H1 (cell line): Measurements from ENCODE around the gene PDE4D. TPM values are rescaled to one million over a fixed set of nuclear protein-coding genes. Genes with fewer than 3 reads are reported as not detected.

Experiments
- CTCF ChIA-PET: fragments of 300-600 bp; sonication (Branson Sonifier 250); formaldehyde crosslinking; loops from one replicate; lab custom pipeline; 2021; ENCODE audit not compliant: partially characterized antibody; lab: Charles Lee
- POLR2A ChIA-PET: fragments of 300-600 bp; sonication (Branson Sonifier 250); formaldehyde crosslinking; loops from one replicate; lab custom pipeline; 2021; ENCODE audit warnings: inconsistent platforms; ENCODE audit not compliant: partially characterized antibody; lab: Charles Lee
- DNase-seq, 2 experiments: peaks; one replicate each; pipeline versions ENCODE4 v3.0.0 to v3.0.0-alpha.2; 2010 to 2022; ENCODE audit warnings: low spot score in 2 of 2, low read depth in 1 of 2, mixed read lengths in 1 of 2
- FAIRE-seq: peaks from 2 replicates; lab custom pipeline; 2011; peaks lifted over from hg19 to GRCh38; lab: Jason Lieb, UNC
- H2AFZ ChIP-seq: 2 replicates; pipeline ENCODE4 v1.8.1; 2012; ENCODE audit warnings: low read length, inconsistent platforms
- H2AK5ac ChIP-seq: 2 replicates; pipeline ENCODE4 v1.6.1; 2013; ENCODE audit warnings: low read depth, low read length
- H2BK120ac ChIP-seq: replicated peaks from 2 replicates; pipeline ENCODE3; 2013; ENCODE audit warnings: low read depth, low read length, inconsistent platforms
- H2BK12ac ChIP-seq: 2 replicates; pipeline ENCODE4 v1.6.1; 2013; ENCODE audit warnings: low read depth, low read length
- H2BK15ac ChIP-seq: 2 replicates; pipeline ENCODE4 v1.6.1; 2013; ENCODE audit warnings: low read length
- H2BK20ac ChIP-seq: 2 replicates; pipeline ENCODE4 v1.6.1; 2013; ENCODE audit warnings: low read length
- H2BK5ac ChIP-seq: 2 replicates; pipeline ENCODE4 v1.6.1; 2013; ENCODE audit warnings: low read depth, low read length
- H3K14ac ChIP-seq: 2 replicates; pipeline ENCODE4 v1.6.1; 2013; ENCODE audit warnings: inconsistent platforms; ENCODE audit not compliant: insufficient read length
- H3K18ac ChIP-seq: 2 replicates; pipeline ENCODE4 v1.6.1; 2013; ENCODE audit warnings: low read length; ENCODE audit errors: extremely low read depth
- H3K23ac ChIP-seq: 2 replicates; pipeline ENCODE4 v1.6.1; 2013; ENCODE audit warnings: inconsistent platforms; ENCODE audit not compliant: insufficient read length
- H3K23me2 ChIP-seq: 2 replicates; pipeline ENCODE4 v1.6.1; 2013; ENCODE audit warnings: low read depth, low read length
- H3K27ac ChIP-seq: 2 replicates; pipeline ENCODE4 v1.6.1; 2011; ENCODE audit warnings: low read depth, low read length, inconsistent platforms
- H3K27me3 ChIP-seq, 4 experiments: replicated peaks in 1 of 4; 1 replicate in 1 of 4; 2 replicates in 3 of 4; pipeline versions ENCODE4 v1.6.1 to v1.8.1; 2011 to 2013; ENCODE audit warnings: low read length in 3 of 4, mild to moderate bottlenecking in 3 of 4, inconsistent platforms in 2 of 4, mixed read lengths in 2 of 4, moderate library complexity in 1 of 4; ENCODE audit not compliant: control insufficient read depth in 3 of 4, insufficient read depth in 3 of 4; ENCODE audit errors: extremely low read depth in 1 of 4
- H3K36me3 ChIP-seq, 4 experiments: 2 replicates each; pipeline versions ENCODE4 v1.6.1 to v1.8.1; 2011 to 2013; ENCODE audit warnings: mild to moderate bottlenecking in 4 of 4, low read length in 3 of 4, moderate library complexity in 2 of 4, control low read depth in 1 of 4, inconsistent platforms in 1 of 4; ENCODE audit not compliant: insufficient read depth in 4 of 4, control insufficient read depth in 2 of 4
- H3K4ac ChIP-seq: replicated peaks from 2 replicates; pipeline ENCODE3; 2013; ENCODE audit warnings: low read length, low read depth, mixed read lengths, inconsistent platforms; ENCODE audit not compliant: insufficient read length
- H3K4me1 ChIP-seq, 4 experiments: replicated peaks in 1 of 4; 1 replicate in 1 of 4; 2 replicates in 3 of 4; pipeline versions ENCODE4 v1.6.1 to v1.8.1; 2011 to 2013; ENCODE audit warnings: low read length in 3 of 4, inconsistent platforms in 2 of 4, mixed read lengths in 1 of 4; ENCODE audit not compliant: insufficient read depth in 4 of 4, control insufficient read depth in 3 of 4
- H3K4me2 ChIP-seq, 2 experiments: 2 replicates each; pipeline versions ENCODE4 v1.6.1 to v1.8.1; 2011 to 2013; ENCODE audit warnings: low read depth in 2 of 2, low read length in 2 of 2, control low read depth in 1 of 2, inconsistent platforms in 1 of 2, mild to moderate bottlenecking in 1 of 2; ENCODE audit not compliant: insufficient read depth in 1 of 2
- H3K4me3 ChIP-seq, 4 experiments: fragments of 200-600, 300-600 bp in 1 of 4; sonication (generic), shearing (Covaris generic), sonication (Bioruptor Twin) in 1 of 4; 2 replicates each; pipeline versions ENCODE4 v1.5.1 to v1.8.1; 2011 to 2016; ENCODE audit warnings: low read length in 4 of 4, low read depth in 3 of 4, control low read depth in 2 of 4, inconsistent platforms in 2 of 4, mild to moderate bottlenecking in 2 of 4, mixed read lengths in 1 of 4, moderate library complexity in 1 of 4; ENCODE audit not compliant: insufficient read depth in 2 of 4; ENCODE audit errors: extremely low read depth in 1 of 4
- H3K56ac ChIP-seq: replicated peaks from 2 replicates; pipeline ENCODE3; 2013; ENCODE audit warnings: low read depth, mild to moderate bottlenecking, mixed read lengths, low read length, inconsistent platforms; ENCODE audit not compliant: insufficient read length
- H3K79me1 ChIP-seq: 2 replicates; pipeline ENCODE4 v1.6.1; 2013; ENCODE audit warnings: low read depth, low read length, control low read depth
- H3K79me2 ChIP-seq, 2 experiments: 2 replicates each; pipeline versions ENCODE4 v1.6.1 to v1.8.1; 2012 to 2013; ENCODE audit warnings: low read length in 2 of 2, mild to moderate bottlenecking in 2 of 2, inconsistent platforms in 1 of 2; ENCODE audit not compliant: insufficient read depth in 2 of 2, control insufficient read depth in 1 of 2
- H3K9ac ChIP-seq, 4 experiments: replicated peaks in 1 of 4; 1 replicate in 1 of 4; 2 replicates in 3 of 4; pipeline versions ENCODE4 v1.6.1 to v1.8.1; 2011 to 2013; ENCODE audit warnings: low read depth in 3 of 4, low read length in 3 of 4, control low read depth in 2 of 4, mild to moderate bottlenecking in 2 of 4, moderate library complexity in 2 of 4, inconsistent platforms in 1 of 4; ENCODE audit errors: extremely low read depth in 1 of 4
- H3K9me3 ChIP-seq, 2 experiments: 2 replicates each; pipeline versions ENCODE4 v1.6.1 to v1.8.1; 2012 to 2013; ENCODE audit warnings: mild to moderate bottlenecking in 2 of 2, moderate library complexity in 2 of 2, control low read depth in 1 of 2, inconsistent platforms in 1 of 2, low read depth in 1 of 2, low read length in 1 of 2, mixed read lengths in 1 of 2; ENCODE audit not compliant: insufficient read depth in 2 of 2
- H4K20me1 ChIP-seq, 2 experiments: replicated peaks in 1 of 2; 2 replicates each; pipeline versions ENCODE3 to v1.8.1; 2011 to 2013; ENCODE audit warnings: inconsistent platforms in 2 of 2, low read length in 2 of 2, mild to moderate bottlenecking in 1 of 2; ENCODE audit not compliant: insufficient read depth in 2 of 2, control insufficient read depth in 1 of 2
- H4K5ac ChIP-seq: 2 replicates; pipeline ENCODE4 v1.6.1; 2013; ENCODE audit warnings: low read length, low read depth, mixed read lengths, inconsistent platforms; ENCODE audit not compliant: insufficient read length
- H4K8ac ChIP-seq: 2 replicates; pipeline ENCODE4 v1.8.0; 2013; ENCODE audit warnings: mild to moderate bottlenecking, moderate library complexity, low read length, inconsistent platforms; ENCODE audit not compliant: insufficient read depth; ENCODE audit errors: extremely low read depth
- H4K91ac ChIP-seq: replicated peaks from 2 replicates; pipeline ENCODE3; 2013; ENCODE audit warnings: low read length, mixed read lengths, inconsistent platforms; ENCODE audit not compliant: insufficient read length
- ASH2L ChIP-seq: fragments of 200-600, 300-600 bp; sonication (generic); IDR thresholded peaks from one replicate; pipeline ENCODE4 v1.7.1; 2017; ENCODE audit warnings: low read length
- CBX5 ChIP-seq: fragments of 300-800, 300-1000 bp; sonication (generic); IDR thresholded peaks from 2 replicates; pipeline ENCODE4 v1.7.1; 2016; ENCODE audit warnings: antibody characterized with exemption, low read length, low read depth
- WGBS, 2 experiments: shearing (Covaris generic) in 1 of 2; methylation state at CpG; one replicate each; pipeline versions ENCODE4 v1.1.6 to v1.1.7; 2013 to 2015; ENCODE audit warnings: low lambda C conversion rate in 2 of 2, mixed read lengths in 2 of 2, inconsistent platforms in 1 of 2, low coverage in 1 of 2, missing lambda C conversion rate in 1 of 2; ENCODE audit not compliant: insufficient replicate concordance in 2 of 2, insufficient coverage in 1 of 2, insufficient read length in 1 of 2; ENCODE audit errors: extremely low coverage in 1 of 2, missing lambda C conversion rate in 1 of 2; 5-methylcytosine and 5-hydroxymethylcytosine counted together
- polyA plus RNA-seq, 7 experiments: library from polyadenylated mRNA; depleted of rRNA in 3 of 7; stranded (reverse) in 5 of 7; unstranded in 2 of 7; fragments of >200 nt in 5 of 7; fragments of 200-250 nt in 2 of 7; gene quantifications; 1 replicate in 5 of 7; 2 replicates in 1 of 7; 4 replicates in 1 of 7; pipeline versions ENCODE4 v1.2.1 to v1.2.3, GENCODE V29; 2011 to 2013; ENCODE audit warnings: missing spikeins in 2 of 7, mixed read lengths in 2 of 7
- total RNA-seq: library from RNA; stranded (reverse); fragmentation: NEBNext Ultra II Directional; extraction: Animal tissue kit (Norgen Biotek cat#: 25700); gene quantifications from 2 replicates; pipeline ENCODE4 v1.2.1, GENCODE V29; 2021
- TF ChIP-seq, protein P1 (sequence below): IDR thresholded peaks from 2 replicates; pipeline ENCODE4 v1.6.1; 2012; ENCODE audit warnings: low read length, inconsistent platforms

The PDE4D gene
- total and polyA plus RNA-seq, 2 of the 8 experiments (the other 6 are each of a cell fraction or from before 2014, with no cell fraction given): 2.3 to 3.7 TPM

DNA sequence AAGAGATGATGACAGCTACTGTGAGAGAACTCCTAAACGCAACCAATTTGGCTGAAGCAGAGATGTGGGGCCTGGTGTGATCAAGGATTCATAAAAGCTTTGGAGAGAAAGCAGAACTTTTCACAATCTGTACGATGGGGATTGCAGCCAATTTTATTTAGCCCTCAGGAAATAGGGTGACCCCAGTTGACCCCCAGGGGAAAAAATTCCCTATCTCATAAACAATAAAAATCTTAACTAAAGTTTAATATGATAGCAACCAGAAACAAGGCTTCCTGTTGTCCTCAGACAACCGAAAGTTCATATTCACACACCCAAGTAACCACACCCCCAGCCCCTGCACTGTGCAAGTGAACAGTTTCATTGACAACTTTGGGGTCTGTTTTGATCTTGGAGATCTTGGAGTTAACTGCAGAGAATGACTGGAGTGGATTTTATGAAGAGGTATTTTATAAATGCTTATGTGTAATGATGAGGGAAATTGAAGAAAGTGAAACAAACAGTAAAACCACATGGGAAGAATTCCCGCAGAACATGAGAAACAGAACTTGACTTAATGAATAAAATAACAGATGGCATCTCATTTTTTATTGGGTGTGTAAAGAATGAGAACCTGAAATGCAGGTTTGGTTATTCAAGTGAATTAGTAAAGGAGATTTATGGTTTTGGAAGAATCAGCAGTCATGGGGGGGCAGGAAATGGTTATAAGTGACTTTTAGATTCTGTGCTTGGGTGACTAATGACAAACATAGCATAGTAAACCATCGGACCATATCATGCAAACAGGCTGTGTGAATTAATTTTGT, 94.5 kb downstream of the PDE4D start:
- no peaks in the 10 kb centered on the region for H3K79me1 ChIP-seq
- TF ChIP-seq CBX5: no peak
- no peak for TF ChIP-seq ASH2L
- TF ChIP-seq, protein P1, sequence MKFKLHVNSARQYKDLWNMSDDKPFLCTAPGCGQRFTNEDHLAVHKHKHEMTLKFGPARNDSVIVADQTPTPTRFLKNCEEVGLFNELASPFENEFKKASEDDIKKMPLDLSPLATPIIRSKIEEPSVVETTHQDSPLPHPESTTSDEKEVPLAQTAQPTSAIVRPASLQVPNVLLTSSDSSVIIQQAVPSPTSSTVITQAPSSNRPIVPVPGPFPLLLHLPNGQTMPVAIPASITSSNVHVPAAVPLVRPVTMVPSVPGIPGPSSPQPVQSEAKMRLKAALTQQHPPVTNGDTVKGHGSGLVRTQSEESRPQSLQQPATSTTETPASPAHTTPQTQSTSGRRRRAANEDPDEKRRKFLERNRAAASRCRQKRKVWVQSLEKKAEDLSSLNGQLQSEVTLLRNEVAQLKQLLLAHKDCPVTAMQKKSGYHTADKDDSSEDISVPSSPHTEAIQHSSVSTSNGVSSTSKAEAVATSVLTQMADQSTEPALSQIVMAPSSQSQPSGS: no peak

More for the DNA sequence above, 94.5 kb downstream of the PDE4D start:
- POLR2A ChIA-PET: no interaction called here
- Histone ChIP-seq H2BK15ac (no peak overlapping the region), H3K4ac (no peak overlapping the region), H3K18ac (no peak overlapping the region), H3K36me3 (no peaks in the 10 kb centered on the region), H2BK12ac (no peak overlapping the region), H3K79me2 (no peaks in the 10 kb centered on the region), H3K14ac (no peak overlapping the region), H2BK20ac (no peak overlapping the region), H3K27ac (no peak overlapping the region), H3K56ac (no peak overlapping the region), H3K23ac (no peak overlapping the region), H2AFZ (no peak overlapping the region), H4K20me1 (no peaks in the 10 kb centered on the region), H3K9me3 (no peaks in the 10 kb centered on the region), H4K8ac (no peak overlapping the region), H2AK5ac (no peak overlapping the region), H3K4me3 (no peak overlapping the region), H4K91ac (no peak overlapping the region), H2BK5ac (no peak overlapping the region), H3K23me2 (no peaks in the 10 kb centered on the region), H4K5ac (no peak overlapping the region), H3K4me1 (peaks cover 0 to 8% (median 0%) of the 10 kb centered on the region in 4 experiments; a peak in 2 of 7 replicates), H3K9ac (no peak overlapping the region), H3K27me3 (no peaks in the 10 kb centered on the region), H3K4me2 (no peak overlapping the region), H2BK120ac (no peak overlapping the region)
- WGBS, 2 experiments: 88% methylated on average over 5 of the region's 5 CpGs; no CpG with 5 or more reads in 1 of the 2 experiments
- CTCF ChIA-PET: interaction anchor here (0.6 to 3.7 kb wide), 15 partner anchors 10 to 610 kb away, joined by 3 to 19 read pairs (median 4); no protein-coding TSS in a partner anchor
- DNase-seq: no peak
- FAIRE-seq: no peak
